NB4 (cell line): ENCODE results near the gene MMP28.

Source experiments
- DNase-seq: peaks from one replicate; pipeline ENCODE4 v3.0.0; 2010; ENCODE audit warnings: low read depth
- H3K4me3 ChIP-seq: one replicate; pipeline ENCODE4 v1.5.1; 2011; ENCODE audit warnings: mild to moderate bottlenecking, low read depth, low read length, moderate library complexity
- CTCF ChIP-seq: IDR thresholded peaks from one replicate; pipeline ENCODE4 v1.5.1; 2012; ENCODE audit warnings: low read depth, low read length
- MAX ChIP-seq: IDR thresholded peaks from 2 replicates; pipeline ENCODE4 v1.6.1; 2011; ENCODE audit warnings: low read depth, low read length
- MYC ChIP-seq: IDR thresholded peaks from 2 replicates; pipeline ENCODE4 v1.6.1; 2011; ENCODE audit warnings: low read depth, low read length
- POLR2A ChIP-seq: IDR thresholded peaks from 2 replicates; pipeline ENCODE4 v1.6.1; 2011; ENCODE audit warnings: mild to moderate bottlenecking; ENCODE audit not compliant: insufficient read length; ENCODE audit errors: extremely low read depth

Gene MMP28

GRCh38 chr17:35733366-35733765, 62.1 kb downstream of the MMP28 start:
- TF ChIP-seq CTCF (no peak), MYC (no peak), POLR2A (no peak), MAX (no peak)
- no peak overlapping the region for H3K4me3 ChIP-seq
- DNase-seq, result no peak

GRCh38 chr17:35732806-35733136, 62.7 kb downstream of the MMP28 start:
- TF ChIP-seq POLR2A (no peak), CTCF (no peak), MYC (no peak), MAX (no peak)
- no peak for DNase-seq
- H3K4me3 ChIP-seq, result no peak overlapping the region

- TF ChIP-seq POLR2A (no peak), MAX (no peak), MYC (no peak)
- DNase-seq, result no peak
- H3K4me3 ChIP-seq, result no peak overlapping the region
Observed at GRCh38 chr17:35731917-35732805, 63.3 kb downstream of the MMP28 start.

- DNase-seq, result peak; percentile 42
Observed at GRCh38 chr17:35731239-35731916, 64.1 kb downstream of the MMP28 start, which contains the start of gene RASL10B. Gene RASL10B, plus strand, starts transcription at chr17:35731639. Its CDS starts 3,546 bp downstream, at chr17:35735185.

GRCh38 chr17:35730400-35731005, 64.9 kb downstream of the MMP28 start:
- TF ChIP-seq MAX (no peak), MYC (no peak), CTCF (no peak), POLR2A (no peak)
- DNase-seq, result no peak
- no peak overlapping the region for H3K4me3 ChIP-seq

More at GRCh38 chr17:35731239-35731916, 64.1 kb downstream of the MMP28 start, which contains the start of gene RASL10B:
- H3K4me3 ChIP-seq, result no peak within 1 kb of the TSS
- no peak for TF ChIP-seq MAX

- DNase-seq, result no peak
- TF ChIP-seq POLR2A, result no peak
- TF ChIP-seq MYC, result no peak
- H3K4me3 ChIP-seq, result no peak overlapping the region
Observed at GRCh38 chr17:35729405-35729833, 66.0 kb downstream of the MMP28 start.

- TF ChIP-seq CTCF (no peak), POLR2A (no peak), MAX (no peak), MYC (no peak)
- no peak overlapping the region for H3K4me3 ChIP-seq
- no peak for DNase-seq
Observed at GRCh38 chr17:35728551-35728950, 66.9 kb downstream of the MMP28 start.
